MV-4-11 (cell line): ENCODE measurements around the gene GPC1.

ENCODE experiments used
- DNase-seq: peaks from one replicate; lab custom pipeline; 2025; lab: John Stamatoyannopoulos, UW

Gene GPC1

GRCh38 chr2:240501531-240501991 is 66.1 kb downstream of the GPC1 start:
- no peak for DNase-seq

GRCh38 chr2:240502059-240502429 is 66.6 kb downstream of the GPC1 start:
- DNase-seq: no peak

- DNase-seq: no peak
Measured at GRCh38 chr2:240502430-240503121, 67.1 kb downstream of the GPC1 start.

GRCh38 chr2:240503375-240503774 is 67.9 kb downstream of the GPC1 start:
- no peak for DNase-seq

GRCh38 chr2:240503848-240504247 is 68.4 kb downstream of the GPC1 start:
- DNase-seq: no peak

GRCh38 chr2:240505910-240506309 is 70.4 kb downstream of the GPC1 start:
- no peak for DNase-seq

- DNase-seq: no peak
Measured at GRCh38 chr2:240506406-240507059, 71.1 kb downstream of the GPC1 start.

GRCh38 chr2:240507060-240507777 is 71.8 kb downstream of the GPC1 start:
- DNase-seq: no peak

- no peak for DNase-seq
Measured at GRCh38 chr2:240507778-240508251, 72.4 kb downstream of the GPC1 start.

- no peak for DNase-seq
Measured at GRCh38 chr2:240508832-240509545, 73.5 kb downstream of the GPC1 start.

GRCh38 chr2:240509667-240510512 is 74.4 kb downstream of the GPC1 start:
- DNase-seq: no peak

GRCh38 chr2:240510513-240511210 is 75.2 kb downstream of the GPC1 start:
- no peak for DNase-seq

GRCh38 chr2:240511351-240512108 is 76.1 kb downstream of the GPC1 start:
- no peak for DNase-seq

GRCh38 chr2:240512109-240512485 is 76.6 kb downstream of the GPC1 start:
- DNase-seq: no peak

- no peak for DNase-seq
Measured at GRCh38 chr2:240512666-240513535, 77.4 kb downstream of the GPC1 start.

- peak; percentile 66 for DNase-seq
Measured at GRCh38 chr2:240513549-240514287, 78.3 kb downstream of the GPC1 start.

GRCh38 chr2:240514631-240515030 is 79.2 kb downstream of the GPC1 start:
- DNase-seq: no peak

- DNase-seq: no peak
Measured at GRCh38 chr2:240517342-240517741, 81.9 kb downstream of the GPC1 start.
